Panc1 (cell line): ENCODE data around the gene KIRREL3. TPM values are rescaled to one million over a fixed set of nuclear protein-coding genes. Genes with fewer than 3 reads are reported as not detected.

ENCODE experiments used
- ATAC-seq: fragments of 200-7000 bp; cut with Tn5 transposase; 2 replicates; pipeline ENCODE4 v1.9.1; 2020; ENCODE audit warnings: mild to moderate bottlenecking, moderate library complexity
- BruUV-seq: library from RNA; stranded (reverse); fragments of 400-500 nt; replicated peaks from 2 replicates; lab custom pipeline; 2021; lab: Mats Ljungman, UMichigan
- CTCF ChIA-PET: fragments of 300-600 bp; sonication (Branson Sonifier 250); formaldehyde crosslinking; loops from one replicate; lab custom pipeline; 2022; ENCODE audit warnings: antibody characterized with exemption; lab: Charles Lee
- POLR2A ChIA-PET: fragments of 300-600 bp; sonication (Branson Sonifier 250); formaldehyde crosslinking; loops from one replicate; lab custom pipeline; 2022; ENCODE audit warnings: antibody characterized with exemption; lab: Charles Lee
- DNase-seq: peaks from one replicate; pipeline ENCODE4 v3.0.0-alpha.2; 2010; ENCODE audit warnings: low read depth, low spot score
- H3K27ac ChIP-seq: 2 replicates; pipeline ENCODE4 v1.5.1; 2011; ENCODE audit warnings: mild to moderate bottlenecking, low read length, inconsistent platforms
- H3K27me3 ChIP-seq: fragments of 200-500 bp; sonication (Bioruptor generic); 2 replicates; pipeline ENCODE4 v1.6.0; 2014; ENCODE audit warnings: low read length, inconsistent platforms; ENCODE audit not compliant: control insufficient read depth, insufficient read depth
- H3K36me3 ChIP-seq: fragments of 200-500 bp; sonication (Bioruptor generic); 2 replicates; pipeline ENCODE4 v1.5.1; 2014; ENCODE audit warnings: inconsistent platforms, mild to moderate bottlenecking, low read length, moderate library complexity; ENCODE audit not compliant: control insufficient read depth, insufficient read depth
- H3K4me1 ChIP-seq: 2 replicates; pipeline ENCODE4 v1.5.1; 2011; ENCODE audit warnings: inconsistent platforms, mild to moderate bottlenecking, low read length, moderate library complexity; ENCODE audit not compliant: control insufficient read depth, insufficient read depth
- H3K4me3 ChIP-seq, 2 experiments: 2 replicates each; pipeline ENCODE4 v1.5.1; 2011 to 2012; ENCODE audit warnings: low read depth in 2 of 2, low read length in 2 of 2, mild to moderate bottlenecking in 2 of 2, inconsistent platforms in 1 of 2, moderate library complexity in 1 of 2
- H3K9me3 ChIP-seq: fragments of 200-500 bp; sonication (Bioruptor generic); 2 replicates; pipeline ENCODE4 v1.5.1; 2014; ENCODE audit warnings: low read depth, mild to moderate bottlenecking, inconsistent platforms, low read length, moderate library complexity; ENCODE audit not compliant: control insufficient read depth, insufficient read depth
- POLR2AphosphoS5 ChIP-seq: IDR thresholded peaks from 2 replicates; pipeline ENCODE4 v1.6.1; 2012; ENCODE audit warnings: mild to moderate bottlenecking, low read depth, low read length, moderate library complexity
- REST ChIP-seq, 2 experiments: IDR thresholded peaks; 2 replicates each; pipeline ENCODE4 v1.6.1; 2011 to 2012; ENCODE audit warnings: low read depth in 2 of 2, control low read depth in 1 of 2, low read length in 1 of 2, mild to moderate bottlenecking in 1 of 2, moderate library complexity in 1 of 2; ENCODE audit not compliant: insufficient read depth in 1 of 2
- SIN3A ChIP-seq: IDR thresholded peaks from 2 replicates; pipeline ENCODE4 v1.6.1; 2012; ENCODE audit warnings: low read depth, mild to moderate bottlenecking, low read length, moderate library complexity, borderline replicate concordance; ENCODE audit not compliant: insufficient read depth
- TCF7L2 ChIP-seq: IDR thresholded peaks from 2 replicates; pipeline ENCODE4 v1.6.1; 2011; ENCODE audit warnings: mild to moderate bottlenecking, low read depth, low read length, inconsistent platforms
- in situ Hi-C: cut with HindIII; loops from 2 replicates; pipeline ENCODE4 v1.10.0; 2016; ENCODE audit warnings: low sequenced_read_pairs, low pct_unique_long_range_greater_than_20kb
- intact Hi-C: fragments of 100-400 bp; cut with micrococcal nuclease; formaldehyde crosslinking; loops from one replicate; pipeline ENCODE4 v1.10.0; 2022; ENCODE audit not compliant: unreplicated experiment
- total RNA-seq: library from RNA; stranded (reverse); gene quantifications from one replicate; pipeline ENCODE4 v1.2.1, GENCODE V29; 2021; ENCODE audit not compliant: unreplicated experiment
- TF ChIP-seq, protein P1 (sequence below): fragments of 450-650 bp; IDR thresholded peaks from 2 replicates; pipeline ENCODE4 v1.5.1; 2017; ENCODE audit warnings: mild to moderate bottlenecking

Gene KIRREL3
- total RNA-seq, 1 experiment from 2014 or later = 0.36 TPM

GRCh38 chr11:126594921-126595367 lies 405.6 kb downstream of the KIRREL3 start:
- Histone ChIP-seq H3K27ac (no peak overlapping the region), H3K27me3 (peaks cover 16% of the 10 kb centered on the region), H3K4me1 (no peaks in the 10 kb centered on the region), H3K4me3 (no peak overlapping the region), H3K36me3 (no peaks in the 10 kb centered on the region), H3K9me3 (no peaks in the 10 kb centered on the region)
- no peak for TF ChIP-seq SIN3A
- no peak for TF ChIP-seq TCF7L2
- no peak for TF ChIP-seq POLR2AphosphoS5
- no peak for TF ChIP-seq REST (IDR thresholded peaks at IDR 0.05; ENCODE audit: insufficient read depth in 1 of 2, low read depth in 2 of 2, low read length in 1 of 2)
- TF ChIP-seq, protein P1, sequence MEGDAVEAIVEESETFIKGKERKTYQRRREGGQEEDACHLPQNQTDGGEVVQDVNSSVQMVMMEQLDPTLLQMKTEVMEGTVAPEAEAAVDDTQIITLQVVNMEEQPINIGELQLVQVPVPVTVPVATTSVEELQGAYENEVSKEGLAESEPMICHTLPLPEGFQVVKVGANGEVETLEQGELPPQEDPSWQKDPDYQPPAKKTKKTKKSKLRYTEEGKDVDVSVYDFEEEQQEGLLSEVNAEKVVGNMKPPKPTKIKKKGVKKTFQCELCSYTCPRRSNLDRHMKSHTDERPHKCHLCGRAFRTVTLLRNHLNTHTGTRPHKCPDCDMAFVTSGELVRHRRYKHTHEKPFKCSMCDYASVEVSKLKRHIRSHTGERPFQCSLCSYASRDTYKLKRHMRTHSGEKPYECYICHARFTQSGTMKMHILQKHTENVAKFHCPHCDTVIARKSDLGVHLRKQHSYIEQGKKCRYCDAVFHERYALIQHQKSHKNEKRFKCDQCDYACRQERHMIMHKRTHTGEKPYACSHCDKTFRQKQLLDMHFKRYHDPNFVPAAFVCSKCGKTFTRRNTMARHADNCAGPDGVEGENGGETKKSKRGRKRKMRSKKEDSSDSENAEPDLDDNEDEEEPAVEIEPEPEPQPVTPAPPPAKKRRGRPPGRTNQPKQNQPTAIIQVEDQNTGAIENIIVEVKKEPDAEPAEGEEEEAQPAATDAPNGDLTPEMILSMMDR = no peak
- no TSS peak for BruUV-seq
- no peak for DNase-seq
- in situ Hi-C loops (no loop called here), intact Hi-C loops (loop anchor here (10.0 kb wide), 1 partner anchor 150 kb away; no protein-coding TSS in a partner anchor)
- ChIA-PET CTCF (no interaction called here), POLR2A (interaction anchor here (0.6 kb wide), 1 partner anchor 714 kb away, joined by 4 read pairs; no protein-coding TSS in a partner anchor)
- no peak for ATAC-seq

DNA sequence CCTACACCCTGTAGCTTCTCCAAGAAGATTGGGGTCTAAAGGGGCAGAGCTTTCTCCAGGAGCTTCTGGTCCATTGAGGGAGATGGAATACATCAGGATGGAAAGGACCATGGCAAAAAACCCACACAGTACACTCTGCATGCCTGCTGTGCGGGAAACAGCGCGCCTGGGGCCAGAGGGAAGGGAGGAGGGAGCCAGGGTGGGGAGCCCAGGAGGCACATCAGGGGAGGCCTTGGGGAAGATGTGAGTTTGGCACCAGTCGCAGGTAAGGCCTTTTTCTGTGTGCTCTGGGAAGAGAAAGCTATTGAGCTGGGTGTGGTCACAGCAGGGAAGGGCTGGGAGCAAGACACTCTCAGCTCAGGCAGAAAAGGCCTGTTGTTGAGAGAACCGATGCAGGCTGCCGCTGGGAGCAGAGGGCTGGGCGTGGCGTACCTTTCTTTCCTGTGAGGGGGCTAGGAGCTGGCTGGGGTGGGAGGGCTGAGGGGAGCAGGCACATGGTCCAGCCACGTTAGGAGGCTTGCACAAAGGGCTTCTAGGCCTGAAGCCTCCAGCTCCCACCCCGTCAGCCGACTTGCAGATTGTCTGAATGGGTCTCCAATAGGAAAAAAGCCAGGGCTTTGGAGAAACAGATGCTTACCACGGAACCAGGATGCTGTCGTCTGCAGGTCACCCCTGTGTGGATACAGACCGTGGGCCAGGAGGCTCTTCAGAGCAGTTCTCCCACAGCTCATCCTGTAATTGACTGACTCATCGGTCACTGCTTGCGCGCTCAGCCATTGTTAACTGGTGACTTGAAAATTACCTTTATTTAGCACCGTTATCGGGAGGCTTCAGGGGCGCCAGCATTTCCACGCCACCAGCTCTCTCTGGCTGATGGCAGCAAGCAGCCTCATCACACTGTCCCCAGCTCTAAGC lies 407.8 kb downstream of the KIRREL3 start:
- Histone ChIP-seq H3K9me3 (no peaks in the 10 kb centered on the region), H3K4me3 (no peak overlapping the region), H3K4me1 (no peaks in the 10 kb centered on the region), H3K27ac (no peak overlapping the region), H3K36me3 (no peaks in the 10 kb centered on the region), H3K27me3 (peaks cover 6% of the 10 kb centered on the region)
- POLR2A ChIA-PET = interaction anchor here (0.6 kb wide), 1 partner anchor 1710 kb away, joined by 8 read pairs; no protein-coding TSS in a partner anchor
- in situ Hi-C loops = no loop called here
- intact Hi-C loops = loop anchor here (10.0 kb wide), 1 partner anchor 148 kb away; no protein-coding TSS in a partner anchor
- no peak for DNase-seq
- CTCF ChIA-PET = no interaction called here
- ATAC-seq = no peak
- no peak for TF ChIP-seq REST (IDR thresholded peaks at IDR 0.05; ENCODE audit: insufficient read depth in 1 of 2, low read depth in 2 of 2, low read length in 1 of 2)
- no peak for TF ChIP-seq SIN3A
- TF ChIP-seq POLR2AphosphoS5 = no peak
- no peak for TF ChIP-seq TCF7L2
- TF ChIP-seq, protein P1 = no peak
- no TSS peak for BruUV-seq
